ENCODE data around the gene SLC22A7.

GRCh38 chr6:43290905-43291355, 7.1 kb upstream of the SLC22A7 start:
- no peak for TF ChIP-seq POLR2A (IDR thresholded peaks at IDR 0.05)
- TF ChIP-seq CTCF (IDR thresholded peaks at IDR 0.05) = peak in 1 of 4 donors; percentile 19

Data from right lobe of liver (tissue), 4 donors.